HepG2 (cell line): ENCODE results near the gene APLP1. TPM values are rescaled to one million over a fixed set of nuclear protein-coding genes. Genes with fewer than 3 reads are reported as not detected.

Experiments
- BRCA1 ChIP-seq: sonication (generic); formaldehyde crosslinking; IDR thresholded peaks from 2 replicates; pipeline ENCODE4 v1.4.0; 2020; ENCODE audit warnings: missing genetic modification reagents
- ERF ChIP-seq: IDR thresholded peaks from 2 replicates; pipeline ENCODE4 v1.6.1; 2018; ENCODE audit warnings: missing biosample characterization, missing genetic modification reagents
- FOXP1 ChIP-seq, 2 experiments: fragments of 450-650 bp in 1 of 2; IDR thresholded peaks; 2 replicates each; pipeline ENCODE4 v1.6.1; 2017 to 2018; ENCODE audit warnings: antibody characterized with exemption in 1 of 2
- GATA4 ChIP-seq: sonication (generic); IDR thresholded peaks from 2 replicates; pipeline ENCODE4 v1.6.1; 2016; ENCODE audit warnings: antibody characterized with exemption, low read depth, borderline replicate concordance
- HIC2 ChIP-seq: sonication (generic); formaldehyde crosslinking; IDR thresholded peaks from 2 replicates; pipeline ENCODE4 v1.9.0; 2022; ENCODE audit warnings: low read depth, missing genetic modification reagents
- KDM1A ChIP-seq: IDR thresholded peaks from 2 replicates; pipeline ENCODE4 v1.6.1; 2016; ENCODE audit warnings: missing compliant biosample characterization
- MYNN ChIP-seq: sonication (generic); formaldehyde crosslinking; IDR thresholded peaks from 2 replicates; pipeline ENCODE4 v1.4.0; 2020; ENCODE audit warnings: mild to moderate bottlenecking, low read depth, missing genetic modification reagents
- NCOA2 ChIP-seq: sonication (generic); formaldehyde crosslinking; IDR thresholded peaks from 2 replicates; pipeline ENCODE4 v1.8.0; 2022; ENCODE audit warnings: inconsistent platforms
- NPAS2 ChIP-seq: sonication (generic); formaldehyde crosslinking; IDR thresholded peaks from 2 replicates; pipeline ENCODE4 v1.8.0; 2022; ENCODE audit warnings: mild to moderate bottlenecking, missing genetic modification reagents, borderline replicate concordance
- ONECUT2 ChIP-seq: sonication (generic); formaldehyde crosslinking; IDR thresholded peaks from 2 replicates; pipeline ENCODE4 v1.4.0; 2020; ENCODE audit warnings: missing genetic modification reagents
- SNAPC5 ChIP-seq: sonication (generic); formaldehyde crosslinking; IDR thresholded peaks from 2 replicates; pipeline ENCODE4 v1.8.1; 2023; ENCODE audit warnings: mild to moderate bottlenecking, missing genetic modification reagents, borderline replicate concordance
- TFDP2 ChIP-seq: sonication (generic); formaldehyde crosslinking; IDR thresholded peaks from 2 replicates; pipeline ENCODE4 v1.4.0; 2020; ENCODE audit warnings: missing genetic modification reagents
- ZBTB14 ChIP-seq: sonication (generic); formaldehyde crosslinking; IDR thresholded peaks from 2 replicates; pipeline ENCODE4 v1.4.0; 2020; ENCODE audit warnings: missing genetic modification reagents
- ZBTB38 ChIP-seq: sonication (generic); formaldehyde crosslinking; IDR thresholded peaks from 2 replicates; pipeline ENCODE4 v1.5.1; 2020; ENCODE audit warnings: mild to moderate bottlenecking, missing genetic modification reagents
- ZNF260 ChIP-seq: sonication (generic); formaldehyde crosslinking; IDR thresholded peaks from 2 replicates; pipeline ENCODE4 v1.4.0; 2020; ENCODE audit warnings: missing genetic modification reagents, low read depth, mild to moderate bottlenecking, borderline replicate concordance
- ZNF274 ChIP-seq: sonication (generic); formaldehyde crosslinking; IDR thresholded peaks from 2 replicates; pipeline ENCODE4 v1.5.1; 2020; ENCODE audit warnings: mild to moderate bottlenecking, missing genetic modification reagents
- ZNF337 ChIP-seq: sonication (generic); formaldehyde crosslinking; IDR thresholded peaks from 2 replicates; pipeline ENCODE4 v1.5.1; 2020; ENCODE audit warnings: missing genetic modification reagents, low read depth, mild to moderate bottlenecking, borderline replicate concordance
- ZNF569 ChIP-seq: sonication (generic); formaldehyde crosslinking; IDR thresholded peaks from 2 replicates; pipeline ENCODE4 v1.5.0; 2020; ENCODE audit warnings: mild to moderate bottlenecking, missing genetic modification reagents, moderate library complexity, borderline replicate concordance
- ZNF687 ChIP-seq: sonication (generic); formaldehyde crosslinking; IDR thresholded peaks from 2 replicates; pipeline ENCODE4 v1.5.1; 2020; ENCODE audit warnings: mild to moderate bottlenecking, missing genetic modification reagents, moderate library complexity
- ZNF816 ChIP-seq: sonication (generic); formaldehyde crosslinking; IDR thresholded peaks from 2 replicates; pipeline ENCODE4 v1.8.0; 2022; ENCODE audit warnings: missing genetic modification reagents, mild to moderate bottlenecking, borderline replicate concordance
- polyA plus RNA-seq, 8 experiments: library from polyadenylated mRNA; depleted of rRNA in 3 of 8; stranded (reverse) in 7 of 8; unstranded in 1 of 8; fragments of >200 nt; fragmentation: Illumina TruSeq in 4 of 8; extraction: Trizol in 4 of 8; gene quantifications; 2 replicates each; pipeline versions ENCODE4 v1.2.1 to v1.2.3, GENCODE V29; 2011 to 2016; ENCODE audit warnings: low read depth in 4 of 8, missing spikeins in 1 of 8, mixed read lengths in 1 of 8; ENCODE audit not compliant: insufficient read depth in 1 of 8
- total RNA-seq, 5 experiments: library from RNA; depleted of rRNA; stranded (reverse); fragments of >200 nt; fragmentation: Illumina TruSeq; extraction: Trizol; gene quantifications; 2 replicates each; pipeline ENCODE4 v1.2.3, GENCODE V29; 2016; ENCODE audit warnings: low read depth in 1 of 5

APLP1 gene
- total and polyA plus RNA-seq, 2 of the 13 experiments (the other 11 are each of a cell fraction or from before 2014, with no cell fraction given): 2.0 to 2.9 TPM

- TF ChIP-seq ZNF687 (CRISPR knock-in tag): peak; percentile 70
- peak; percentile 82 for TF ChIP-seq NCOA2
- TF ChIP-seq FOXP1 (IDR thresholded peaks at IDR 0.05): no peak
- no peak for TF ChIP-seq FOXP1 (CRISPR knock-in tag; IDR thresholded peaks at IDR 0.05)
- peak; percentile 98 for TF ChIP-seq ERF (CRISPR knock-in tag)
- no peak for TF ChIP-seq ZNF569 (CRISPR knock-in tag)
- TF ChIP-seq MYNN (CRISPR knock-in tag): peak; percentile 91
- TF ChIP-seq ZBTB38 (CRISPR knock-in tag): peak; percentile 70
- TF ChIP-seq ZNF816: peak; percentile 95
- peak; percentile 73 for TF ChIP-seq TFDP2
- TF ChIP-seq GATA4: no peak
- TF ChIP-seq ZNF274: peak; percentile 89
- no peak for TF ChIP-seq ZNF260 (CRISPR knock-in tag)
- no peak for TF ChIP-seq KDM1A (CRISPR knock-in tag)
- TF ChIP-seq NPAS2 (CRISPR knock-in tag): no peak
- TF ChIP-seq ZBTB14 (CRISPR knock-in tag): no peak
- no peak for TF ChIP-seq HIC2
- no peak for TF ChIP-seq SNAPC5
- TF ChIP-seq ONECUT2 (CRISPR knock-in tag): 0 out of 2 replicates have a peak, but pooled peaks have one; percentile 54
- peak; percentile 60; the same call in 1 of the 2 replicates for TF ChIP-seq ZNF337
- TF ChIP-seq BRCA1: peak; percentile 97
Measured at GRCh38 chr19:35879770-35880317, 11.5 kb downstream of the APLP1 start (continued).
